DOHH2 (cell line): ENCODE results near the gene HID1.

Experiments used
- H3F3A ChIP-seq: fragments of 200-600 bp; sonication (generic), shearing (Covaris generic); 2 replicates; pipeline ENCODE4 v1.6.0; 2016; ENCODE audit warnings: antibody characterized with exemption, mild to moderate bottlenecking; ENCODE audit not compliant: control insufficient read depth, insufficient read depth
- H3K27ac ChIP-seq: fragments of 200-600 bp; sonication (generic); 2 replicates; pipeline ENCODE4 v1.5.1; 2014; ENCODE audit warnings: low read depth, mild to moderate bottlenecking, low read length, moderate library complexity
- H3K27me3 ChIP-seq: fragments of 200-600 bp; sonication (generic); 2 replicates; pipeline ENCODE4 v1.6.1; 2014; ENCODE audit warnings: mild to moderate bottlenecking, low read length, mixed read lengths; ENCODE audit not compliant: control insufficient read depth
- H3K36me3 ChIP-seq: fragments of 200-600 bp; sonication (generic); 2 replicates; pipeline ENCODE4 v1.6.1; 2014; ENCODE audit warnings: mild to moderate bottlenecking, low read length, moderate library complexity, mixed read lengths; ENCODE audit not compliant: control insufficient read depth
- H3K4me1 ChIP-seq: fragments of 200-600 bp; sonication (generic); 2 replicates; pipeline ENCODE4 v1.6.1; 2014; ENCODE audit warnings: mild to moderate bottlenecking, low read length, mixed read lengths; ENCODE audit not compliant: control insufficient read depth
- H3K4me2 ChIP-seq: fragments of 200-600 bp; sonication (generic); 2 replicates; pipeline ENCODE4 v1.6.0; 2014; ENCODE audit warnings: mild to moderate bottlenecking, low read length, moderate library complexity
- H3K4me3 ChIP-seq: fragments of 200-600 bp; sonication (generic); 2 replicates; pipeline ENCODE4 v1.5.1; 2014; ENCODE audit warnings: mild to moderate bottlenecking, low read length, mixed read lengths
- H3K79me2 ChIP-seq: fragments of 200-600 bp; sonication (generic); 2 replicates; pipeline ENCODE4 v1.6.1; 2014; ENCODE audit warnings: mild to moderate bottlenecking, low read length, mixed read lengths; ENCODE audit not compliant: control insufficient read depth
- H3K9me2 ChIP-seq: fragments of 200-600 bp; sonication (generic); replicated peaks from 2 replicates; pipeline ENCODE4 v1.6.1; 2014; ENCODE audit warnings: mild to moderate bottlenecking, low read length, mixed read lengths; ENCODE audit not compliant: control insufficient read depth
- H3K9me3 ChIP-seq: fragments of 200-600 bp; sonication (generic); 2 replicates; pipeline ENCODE4 v1.6.1; 2014; ENCODE audit warnings: antibody characterized with exemption, low read length, mixed read lengths; ENCODE audit not compliant: control insufficient read depth, insufficient read depth
- H4K20me1 ChIP-seq: fragments of 200-600 bp; sonication (generic); 2 replicates; pipeline ENCODE4 v1.6.0; 2014; ENCODE audit warnings: low read depth, mild to moderate bottlenecking, antibody characterized with exemption, low read length, moderate library complexity; ENCODE audit not compliant: control insufficient read depth, insufficient read depth
- CTCF ChIP-seq: fragments of 200-600 bp; sonication (generic); IDR thresholded peaks from one replicate; pipeline ENCODE4 v1.5.1; 2014; ENCODE audit warnings: antibody characterized with exemption, mild to moderate bottlenecking, low read depth, low read length; ENCODE audit not compliant: poor library complexity, severe bottlenecking
- EZH2phosphoT487 ChIP-seq: fragments of 200-600 bp; sonication (generic); IDR thresholded peaks from 2 replicates; pipeline ENCODE4 v1.6.1; 2017; ENCODE audit warnings: borderline replicate concordance, mild to moderate bottlenecking, antibody characterized with exemption, low read length, moderate library complexity, mixed read lengths

HID1 gene

GRCh38 chr17:74924250-74924948, 48.2 kb downstream of the HID1 start, which contains the start of gene OTOP2:
Gene OTOP2, plus strand, starts transcription at chr17:74924273. Its CDS starts 360 bp downstream, at chr17:74924633.
- Histone ChIP-seq H3K4me2 (no peak within 1 kb of the TSS), H3K36me3 (no peaks in the 10 kb centered on the region), H3K27ac (no peak within 1 kb of the TSS), H3K9me2 (no peaks in the 10 kb centered on the region), H4K20me1 (no peaks in the 10 kb centered on the region), H3K79me2 (no peaks in the 10 kb centered on the region), H3K4me1 (no peaks in the 10 kb centered on the region), H3F3A (no peaks in the 10 kb centered on the region), H3K4me3 (no peak within 1 kb of the TSS), H3K27me3 (peaks cover 17% of the 10 kb centered on the region), H3K9me3 (no peaks in the 10 kb centered on the region)
- TF ChIP-seq CTCF = no peak
- no peak for TF ChIP-seq EZH2phosphoT487

GRCh38 chr17:74923538-74924249, 48.9 kb downstream of the HID1 start:
- Histone ChIP-seq H4K20me1 (no peaks in the 10 kb centered on the region), H3K9me3 (no peaks in the 10 kb centered on the region), H3K27me3 (peaks cover 19% of the 10 kb centered on the region), H3K79me2 (no peaks in the 10 kb centered on the region), H3K4me1 (no peaks in the 10 kb centered on the region), H3K4me2 (no peak overlapping the region), H3F3A (no peaks in the 10 kb centered on the region), H3K4me3 (no peak overlapping the region), H3K36me3 (no peaks in the 10 kb centered on the region), H3K9me2 (no peaks in the 10 kb centered on the region), H3K27ac (no peak overlapping the region)
- peak; percentile 75 for TF ChIP-seq CTCF
- no peak for TF ChIP-seq EZH2phosphoT487

GRCh38 chr17:74922694-74923537, 49.6 kb downstream of the HID1 start, which contains the start of gene USH1G:
Gene USH1G, minus strand, starts transcription at chr17:74923255. Its CDS starts 182 bp downstream, at chr17:74923073.
- Histone ChIP-seq H3K79me2 (no peaks in the 10 kb centered on the region), H3K27me3 (peaks cover 19% of the 10 kb centered on the region), H3K27ac (no peak within 1 kb of the TSS), H3K4me1 (no peaks in the 10 kb centered on the region), H3K4me2 (no peak within 1 kb of the TSS), H3K4me3 (no peak within 1 kb of the TSS), H3F3A (no peaks in the 10 kb centered on the region), H4K20me1 (no peaks in the 10 kb centered on the region), H3K36me3 (no peaks in the 10 kb centered on the region), H3K9me3 (no peaks in the 10 kb centered on the region), H3K9me2 (no peaks in the 10 kb centered on the region)
- TF ChIP-seq CTCF (no peak), EZH2phosphoT487 (no peak)
